SK-N-SH (cell line): ENCODE results near the gene RSRC1.
"Not testable (repeated sequence)": the region's sequence is repeated elsewhere in the genome, so short reads cannot be mapped to it uniquely, and the experiment has no call there.

Experiments used
- CTCF ChIP-seq: fragments of 200-600 bp; sonication (generic); IDR thresholded peaks from 2 replicates; pipeline ENCODE4 v1.6.1; 2017; ENCODE audit warnings: antibody characterized with exemption, mild to moderate bottlenecking, moderate library complexity
- POLR2AphosphoS5 ChIP-seq: IDR thresholded peaks from 2 replicates; pipeline ENCODE4 v1.6.1; 2012; ENCODE audit warnings: low read depth, low read length
- TF ChIP-seq, protein P1 (sequence below): IDR thresholded peaks from 2 replicates; pipeline ENCODE4; 2012
- TF ChIP-seq, protein P2 (sequence below): IDR thresholded peaks from 2 replicates; pipeline ENCODE4 v1.4.0; 2012; ENCODE audit warnings: low read depth

- TF ChIP-seq, protein P1, sequence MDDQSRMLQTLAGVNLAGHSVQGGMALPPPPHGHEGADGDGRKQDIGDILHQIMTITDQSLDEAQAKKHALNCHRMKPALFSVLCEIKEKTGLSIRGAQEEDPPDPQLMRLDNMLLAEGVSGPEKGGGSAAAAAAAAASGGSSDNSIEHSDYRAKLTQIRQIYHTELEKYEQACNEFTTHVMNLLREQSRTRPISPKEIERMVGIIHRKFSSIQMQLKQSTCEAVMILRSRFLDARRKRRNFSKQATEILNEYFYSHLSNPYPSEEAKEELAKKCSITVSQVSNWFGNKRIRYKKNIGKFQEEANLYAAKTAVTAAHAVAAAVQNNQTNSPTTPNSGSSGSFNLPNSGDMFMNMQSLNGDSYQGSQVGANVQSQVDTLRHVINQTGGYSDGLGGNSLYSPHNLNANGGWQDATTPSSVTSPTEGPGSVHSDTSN, result not testable (repeated sequence)
- not testable (repeated sequence) for TF ChIP-seq POLR2AphosphoS5, CTCF
- TF ChIP-seq, protein P2, sequence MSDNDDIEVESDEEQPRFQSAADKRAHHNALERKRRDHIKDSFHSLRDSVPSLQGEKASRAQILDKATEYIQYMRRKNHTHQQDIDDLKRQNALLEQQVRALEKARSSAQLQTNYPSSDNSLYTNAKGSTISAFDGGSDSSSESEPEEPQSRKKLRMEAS, result not testable (repeated sequence)
These were observed 231.1 kb downstream of the RSRC1 start for GRCh38 chr3:158340951-158341350.
